H4 (cell line): ENCODE data around the gene MYF6. TPM values are rescaled to one million over a fixed set of nuclear protein-coding genes. Genes with fewer than 3 reads are reported as not detected.
"Not testable (repeated sequence)": the region's sequence is repeated elsewhere in the genome, so short reads cannot be mapped to it uniquely, and the experiment has no call there.

Experiments used
- DNase-seq: peaks from one replicate; pipeline ENCODE4 v3.0.0-alpha.2; 2015; ENCODE audit warnings: low spot score
- total RNA-seq: library from RNA; depleted of rRNA; stranded (reverse); fragments of >200 nt; shearing (Covaris generic); gene quantifications from 2 replicates; pipeline ENCODE4 v1.2.3, GENCODE V29; 2014; rRNA removed

MYF6 gene
- total RNA-seq: not detected in 2 replicates

- DNase-seq: no peak
Observed at GRCh38 chr12:80707126-80707829, at the start of gene MYF6. Gene MYF6 (plus strand): TSS chr12:80707634. CDS start chr12:80707720, 86 bp downstream.

GRCh38 chr12:80659512-80660063 is 47.8 kb upstream of the MYF6 start:
- DNase-seq: no peak

- no peak for DNase-seq
Observed at GRCh38 chr12:80662586-80662985, 44.8 kb upstream of the MYF6 start.

- no peak for DNase-seq
Observed at GRCh38 chr12:80670214-80670613, 37.2 kb upstream of the MYF6 start.

GRCh38 chr12:80676042-80676636 is 31.3 kb upstream of the MYF6 start:
- not testable (repeated sequence) for DNase-seq

GRCh38 chr12:80676856-80677255 is 30.6 kb upstream of the MYF6 start:
- DNase-seq: no peak

- no peak for DNase-seq
Observed at GRCh38 chr12:80677994-80678393, 29.4 kb upstream of the MYF6 start.

- no peak for DNase-seq
Observed at GRCh38 chr12:80679346-80680131, 27.9 kb upstream of the MYF6 start.

- DNase-seq: no peak
Observed at GRCh38 chr12:80681287-80681686, 26.1 kb upstream of the MYF6 start.

- no peak for DNase-seq
Observed at GRCh38 chr12:80681786-80682185, 25.6 kb upstream of the MYF6 start.

GRCh38 chr12:80684077-80684495 is 23.3 kb upstream of the MYF6 start:
- no peak for DNase-seq

- DNase-seq: no peak
Observed at GRCh38 chr12:80690090-80690489, 17.3 kb upstream of the MYF6 start.

GRCh38 chr12:80690513-80690912 is 16.9 kb upstream of the MYF6 start:
- no peak for DNase-seq

GRCh38 chr12:80692114-80692513 is 15.3 kb upstream of the MYF6 start:
- DNase-seq: no peak

GRCh38 chr12:80697270-80697887 is 10.1 kb upstream of the MYF6 start:
- no peak for DNase-seq

GRCh38 chr12:80698256-80698655 is 9.2 kb upstream of the MYF6 start:
- no peak for DNase-seq

- no peak for DNase-seq
Observed at GRCh38 chr12:80698847-80699542, 8.4 kb upstream of the MYF6 start.

- no peak for DNase-seq
Observed at GRCh38 chr12:80700327-80700726, 7.1 kb upstream of the MYF6 start.

- DNase-seq: peak; percentile 16
Observed at GRCh38 chr12:80701388-80701787, 6.0 kb upstream of the MYF6 start.

GRCh38 chr12:80702889-80703805 is 4.3 kb upstream of the MYF6 start:
- DNase-seq: peak; percentile 29
